Panc1 (cell line): Measurements from ENCODE around the gene PEPD.

Source experiments
- POLR2AphosphoS5 ChIP-seq: IDR thresholded peaks from 2 replicates; pipeline ENCODE4 v1.6.1; 2012; ENCODE audit warnings: mild to moderate bottlenecking, low read depth, low read length, moderate library complexity
- TF ChIP-seq, protein P1 (sequence below): fragments of 450-650 bp; IDR thresholded peaks from 2 replicates; pipeline ENCODE4 v1.5.1; 2017; ENCODE audit warnings: mild to moderate bottlenecking
- TF ChIP-seq, protein P2 (sequence below), 2 experiments: IDR thresholded peaks; 2 replicates each; pipeline ENCODE4 v1.6.1; 2011 to 2012; ENCODE audit warnings: low read depth in 2 of 2, control low read depth in 1 of 2, low read length in 1 of 2, mild to moderate bottlenecking in 1 of 2, moderate library complexity in 1 of 2; ENCODE audit not compliant: insufficient read depth in 1 of 2

DNA sequence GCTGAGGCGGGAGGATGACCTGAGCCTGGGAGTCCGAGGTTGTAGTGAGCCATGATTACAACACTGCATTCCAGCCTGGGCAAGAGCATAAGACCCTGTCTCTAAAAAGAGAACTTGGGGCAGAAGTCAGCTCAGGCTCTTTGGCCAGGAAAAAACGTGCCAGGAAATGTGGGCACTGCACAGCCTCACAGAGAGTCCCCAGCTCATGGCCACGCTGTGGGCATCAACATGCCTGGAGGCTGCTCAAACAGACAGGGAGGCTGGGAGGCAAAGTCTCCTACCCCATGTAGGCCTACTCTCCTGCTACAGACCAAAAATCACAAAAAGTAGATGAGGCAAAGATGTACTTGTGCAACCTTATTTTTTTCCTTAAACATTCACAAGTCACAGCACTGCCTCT is 49.4 kb downstream of the PEPD start:
- TF ChIP-seq, protein P1, sequence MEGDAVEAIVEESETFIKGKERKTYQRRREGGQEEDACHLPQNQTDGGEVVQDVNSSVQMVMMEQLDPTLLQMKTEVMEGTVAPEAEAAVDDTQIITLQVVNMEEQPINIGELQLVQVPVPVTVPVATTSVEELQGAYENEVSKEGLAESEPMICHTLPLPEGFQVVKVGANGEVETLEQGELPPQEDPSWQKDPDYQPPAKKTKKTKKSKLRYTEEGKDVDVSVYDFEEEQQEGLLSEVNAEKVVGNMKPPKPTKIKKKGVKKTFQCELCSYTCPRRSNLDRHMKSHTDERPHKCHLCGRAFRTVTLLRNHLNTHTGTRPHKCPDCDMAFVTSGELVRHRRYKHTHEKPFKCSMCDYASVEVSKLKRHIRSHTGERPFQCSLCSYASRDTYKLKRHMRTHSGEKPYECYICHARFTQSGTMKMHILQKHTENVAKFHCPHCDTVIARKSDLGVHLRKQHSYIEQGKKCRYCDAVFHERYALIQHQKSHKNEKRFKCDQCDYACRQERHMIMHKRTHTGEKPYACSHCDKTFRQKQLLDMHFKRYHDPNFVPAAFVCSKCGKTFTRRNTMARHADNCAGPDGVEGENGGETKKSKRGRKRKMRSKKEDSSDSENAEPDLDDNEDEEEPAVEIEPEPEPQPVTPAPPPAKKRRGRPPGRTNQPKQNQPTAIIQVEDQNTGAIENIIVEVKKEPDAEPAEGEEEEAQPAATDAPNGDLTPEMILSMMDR = no peak
- TF ChIP-seq, protein P2, sequence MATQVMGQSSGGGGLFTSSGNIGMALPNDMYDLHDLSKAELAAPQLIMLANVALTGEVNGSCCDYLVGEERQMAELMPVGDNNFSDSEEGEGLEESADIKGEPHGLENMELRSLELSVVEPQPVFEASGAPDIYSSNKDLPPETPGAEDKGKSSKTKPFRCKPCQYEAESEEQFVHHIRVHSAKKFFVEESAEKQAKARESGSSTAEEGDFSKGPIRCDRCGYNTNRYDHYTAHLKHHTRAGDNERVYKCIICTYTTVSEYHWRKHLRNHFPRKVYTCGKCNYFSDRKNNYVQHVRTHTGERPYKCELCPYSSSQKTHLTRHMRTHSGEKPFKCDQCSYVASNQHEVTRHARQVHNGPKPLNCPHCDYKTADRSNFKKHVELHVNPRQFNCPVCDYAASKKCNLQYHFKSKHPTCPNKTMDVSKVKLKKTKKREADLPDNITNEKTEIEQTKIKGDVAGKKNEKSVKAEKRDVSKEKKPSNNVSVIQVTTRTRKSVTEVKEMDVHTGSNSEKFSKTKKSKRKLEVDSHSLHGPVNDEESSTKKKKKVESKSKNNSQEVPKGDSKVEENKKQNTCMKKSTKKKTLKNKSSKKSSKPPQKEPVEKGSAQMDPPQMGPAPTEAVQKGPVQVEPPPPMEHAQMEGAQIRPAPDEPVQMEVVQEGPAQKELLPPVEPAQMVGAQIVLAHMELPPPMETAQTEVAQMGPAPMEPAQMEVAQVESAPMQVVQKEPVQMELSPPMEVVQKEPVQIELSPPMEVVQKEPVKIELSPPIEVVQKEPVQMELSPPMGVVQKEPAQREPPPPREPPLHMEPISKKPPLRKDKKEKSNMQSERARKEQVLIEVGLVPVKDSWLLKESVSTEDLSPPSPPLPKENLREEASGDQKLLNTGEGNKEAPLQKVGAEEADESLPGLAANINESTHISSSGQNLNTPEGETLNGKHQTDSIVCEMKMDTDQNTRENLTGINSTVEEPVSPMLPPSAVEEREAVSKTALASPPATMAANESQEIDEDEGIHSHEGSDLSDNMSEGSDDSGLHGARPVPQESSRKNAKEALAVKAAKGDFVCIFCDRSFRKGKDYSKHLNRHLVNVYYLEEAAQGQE (IDR thresholded peaks at IDR 0.05; ENCODE audit: insufficient read depth in 1 of 2, low read depth in 2 of 2, low read length in 1 of 2) = no peak
- TF ChIP-seq POLR2AphosphoS5 = no peak
